Keratinocyte (primary cell): ENCODE results near the gene TRAF3IP3.
A peak's percentile ranks its signal among the peaks of the same experiment; 100 is the strongest.

Experiments
- EZH2 ChIP-seq: IDR thresholded peaks from one replicate; pipeline ENCODE4 v1.6.1; 2012; ENCODE audit warnings: inconsistent platforms, mild to moderate bottlenecking, low read length, moderate library complexity
- TF ChIP-seq, protein P1 (sequence below), 3 experiments: IDR thresholded peaks in 1 of 3; conservative IDR thresholded peaks in 1 of 3; optimal IDR thresholded peaks in 1 of 3; 2 replicates in 2 of 3; 3 replicates in 1 of 3; pipeline versions ENCODE3 to v1.5.1; 2011; ENCODE audit warnings: low read length in 3 of 3, mild to moderate bottlenecking in 3 of 3, moderate library complexity in 2 of 3, control low read depth in 1 of 3, inconsistent platforms in 1 of 3; ENCODE audit not compliant: insufficient read depth in 2 of 3; ENCODE audit errors: extremely low read depth in 1 of 3

DNA sequence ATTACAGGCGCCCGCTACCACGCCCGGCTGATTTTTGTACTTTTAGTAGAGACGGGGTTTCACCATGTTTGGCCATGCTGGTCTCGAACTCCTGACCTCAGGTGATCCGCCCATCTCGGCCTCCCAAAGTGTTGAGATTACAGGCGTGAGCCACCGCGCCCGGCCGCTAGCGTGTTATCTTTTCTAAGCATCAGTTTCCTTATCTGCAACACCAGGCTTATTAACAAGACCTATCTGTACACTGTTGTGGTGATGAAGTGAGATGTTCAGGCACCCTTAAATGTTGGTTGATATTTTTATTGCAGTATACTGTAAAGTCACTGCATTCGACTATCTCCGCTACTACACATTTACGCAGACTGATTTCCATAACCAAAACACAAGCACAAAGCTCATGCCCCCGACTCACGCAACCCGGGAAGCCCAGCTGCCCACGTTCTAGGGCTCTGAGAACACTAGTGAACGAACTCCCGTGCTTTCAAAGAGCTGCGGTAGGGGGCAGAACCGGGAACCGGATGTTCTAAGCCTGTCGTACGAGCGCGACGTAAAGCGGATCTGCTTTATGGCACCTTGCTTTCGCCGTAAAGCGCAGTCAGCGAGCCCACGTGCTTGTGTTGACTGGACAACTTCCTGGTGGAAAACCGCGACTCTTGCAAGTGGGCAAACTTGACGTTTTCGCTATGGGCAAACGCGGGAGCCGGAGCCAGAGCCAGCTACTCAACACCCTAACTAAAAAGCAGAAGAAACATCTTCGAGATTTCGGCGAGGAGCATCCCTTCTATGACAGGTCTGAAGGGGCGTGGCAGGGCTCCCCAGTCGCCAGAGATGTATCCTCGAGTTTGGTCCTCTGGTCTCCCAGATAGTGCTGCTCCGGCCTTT, 71.8 kb downstream of the TRAF3IP3 start, which contains the start of gene UTP25:
- no peak for TF ChIP-seq EZH2
- TF ChIP-seq, protein P1, sequence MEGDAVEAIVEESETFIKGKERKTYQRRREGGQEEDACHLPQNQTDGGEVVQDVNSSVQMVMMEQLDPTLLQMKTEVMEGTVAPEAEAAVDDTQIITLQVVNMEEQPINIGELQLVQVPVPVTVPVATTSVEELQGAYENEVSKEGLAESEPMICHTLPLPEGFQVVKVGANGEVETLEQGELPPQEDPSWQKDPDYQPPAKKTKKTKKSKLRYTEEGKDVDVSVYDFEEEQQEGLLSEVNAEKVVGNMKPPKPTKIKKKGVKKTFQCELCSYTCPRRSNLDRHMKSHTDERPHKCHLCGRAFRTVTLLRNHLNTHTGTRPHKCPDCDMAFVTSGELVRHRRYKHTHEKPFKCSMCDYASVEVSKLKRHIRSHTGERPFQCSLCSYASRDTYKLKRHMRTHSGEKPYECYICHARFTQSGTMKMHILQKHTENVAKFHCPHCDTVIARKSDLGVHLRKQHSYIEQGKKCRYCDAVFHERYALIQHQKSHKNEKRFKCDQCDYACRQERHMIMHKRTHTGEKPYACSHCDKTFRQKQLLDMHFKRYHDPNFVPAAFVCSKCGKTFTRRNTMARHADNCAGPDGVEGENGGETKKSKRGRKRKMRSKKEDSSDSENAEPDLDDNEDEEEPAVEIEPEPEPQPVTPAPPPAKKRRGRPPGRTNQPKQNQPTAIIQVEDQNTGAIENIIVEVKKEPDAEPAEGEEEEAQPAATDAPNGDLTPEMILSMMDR (optimal IDR thresholded peaks at IDR 0.05 in 1 of 3, IDR thresholded peaks at IDR 0.05 in 1 of 3, conservative IDR thresholded peaks at IDR 0.05 in 1 of 3; ENCODE audit: extremely low read depth in 1 of 3, insufficient read depth in 2 of 3, low read length in 3 of 3) = peak; percentile 76 to 83 (median 77)
